ENCODE results near the gene SUDS3.

SUDS3 gene

GRCh38 chr12:118355843-118356242 lies 20.5 kb upstream of the SUDS3 start:
- in situ Hi-C loops (cut with HindIII; ENCODE audit: low sequenced_read_pairs) = no loop called here

- in situ Hi-C loops (cut with HindIII; ENCODE audit: low sequenced_read_pairs) = no loop called here
Observed at GRCh38 chr12:118356809-118357256, 19.5 kb upstream of the SUDS3 start.

GRCh38 chr12:118357257-118358007 lies 18.9 kb upstream of the SUDS3 start:
- in situ Hi-C loops (cut with HindIII; ENCODE audit: low sequenced_read_pairs) = no loop called here

- in situ Hi-C loops (cut with HindIII; ENCODE audit: low sequenced_read_pairs) = no loop called here
Observed at GRCh38 chr12:118358008-118358359, 18.4 kb upstream of the SUDS3 start.

- in situ Hi-C loops (cut with HindIII; ENCODE audit: low sequenced_read_pairs) = no loop called here
Observed at GRCh38 chr12:118358612-118359540, 17.5 kb upstream of the SUDS3 start.

- in situ Hi-C loops (cut with HindIII; ENCODE audit: low sequenced_read_pairs) = no loop called here
Observed at GRCh38 chr12:118359541-118359915, 16.8 kb upstream of the SUDS3 start.

GRCh38 chr12:118361092-118361404 lies 15.3 kb upstream of the SUDS3 start:
- in situ Hi-C loops (cut with HindIII; ENCODE audit: low sequenced_read_pairs) = no loop called here

- in situ Hi-C loops (cut with HindIII; ENCODE audit: low sequenced_read_pairs) = no loop called here
Observed at GRCh38 chr12:118361889-118362288, 14.5 kb upstream of the SUDS3 start.

GRCh38 chr12:118368821-118369220 lies 7.5 kb upstream of the SUDS3 start:
- in situ Hi-C loops (cut with HindIII; ENCODE audit: low sequenced_read_pairs) = no loop called here

GRCh38 chr12:118370601-118371000 lies 5.8 kb upstream of the SUDS3 start:
- in situ Hi-C loops (cut with HindIII; ENCODE audit: low sequenced_read_pairs) = no loop called here

- in situ Hi-C loops (cut with HindIII; ENCODE audit: low sequenced_read_pairs) = no loop called here
Observed at GRCh38 chr12:118371321-118372282, 4.8 kb upstream of the SUDS3 start.

- in situ Hi-C loops (cut with HindIII; ENCODE audit: low sequenced_read_pairs) = no loop called here
Observed at GRCh38 chr12:118372541-118373495, 3.5 kb upstream of the SUDS3 start, which contains the start of gene TAOK3. Gene TAOK3 (minus strand): TSS chr12:118372907. CDS start chr12:118255567, 117,340 bp downstream.

GRCh38 chr12:118373616-118374015 lies 2.7 kb upstream of the SUDS3 start:
- in situ Hi-C loops (cut with HindIII; ENCODE audit: low sequenced_read_pairs) = no loop called here

- in situ Hi-C loops (cut with HindIII; ENCODE audit: low sequenced_read_pairs) = no loop called here
Observed at GRCh38 chr12:118374126-118374725, 2.1 kb upstream of the SUDS3 start.

- in situ Hi-C loops (cut with HindIII; ENCODE audit: low sequenced_read_pairs) = no loop called here
Observed at GRCh38 chr12:118374909-118375308, 1.4 kb upstream of the SUDS3 start.

- in situ Hi-C loops (cut with HindIII; ENCODE audit: low sequenced_read_pairs) = no loop called here
Observed at GRCh38 chr12:118375348-118375747, 1.0 kb upstream of the SUDS3 start.

- in situ Hi-C loops (cut with HindIII; ENCODE audit: low sequenced_read_pairs) = no loop called here
Observed at GRCh38 chr12:118377021-118377883, 897 bp downstream of the SUDS3 start.

GRCh38 chr12:118377884-118378470 lies 1.6 kb downstream of the SUDS3 start:
- in situ Hi-C loops (cut with HindIII; ENCODE audit: low sequenced_read_pairs) = no loop called here

All from DLD1 (cell line).